GM19467 (cell line): Measurements from ENCODE around the gene LAMA3.

Source experiments
- ATAC-seq: cut with Tn5 transposase; IDR thresholded peaks from one replicate; pipeline ENCODE4 v1.9.1; 2021; ENCODE audit warnings: mild to moderate bottlenecking, moderate library complexity; ENCODE audit not compliant: unreplicated experiment

LAMA3 gene

DNA sequence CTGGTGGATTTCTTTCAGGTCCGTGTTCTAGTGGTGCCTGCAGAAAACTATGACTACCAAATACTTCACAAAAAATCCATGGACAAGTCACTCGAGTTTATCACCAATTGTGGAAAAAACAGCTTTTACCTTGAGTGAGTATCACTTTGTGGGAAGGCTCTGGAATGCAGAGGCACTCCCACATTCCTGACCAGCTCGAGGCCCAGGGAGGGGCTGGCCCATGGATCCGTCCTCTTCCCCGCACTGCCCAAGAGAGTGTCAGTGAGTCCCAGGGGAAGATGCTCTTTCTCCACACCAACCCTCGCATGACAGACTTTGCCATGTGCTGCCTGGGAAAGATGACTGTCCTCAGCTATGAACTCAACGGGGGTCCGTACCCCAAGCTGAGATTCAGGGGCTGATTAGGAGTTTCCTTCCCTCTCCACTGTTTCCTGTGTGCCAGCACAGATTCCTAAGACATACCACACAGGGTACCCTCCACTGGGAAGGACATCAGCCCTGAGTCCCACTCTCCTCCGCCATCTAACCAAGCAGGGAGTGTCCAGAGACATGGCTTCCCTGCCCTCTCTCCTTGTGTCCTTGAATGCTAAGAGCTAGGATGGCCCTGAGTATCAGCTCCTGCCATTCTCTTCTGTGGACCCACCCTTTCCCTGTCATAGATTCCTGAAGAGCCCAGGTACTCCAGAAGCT lies 155.9 kb downstream of the LAMA3 start:
- no peak for ATAC-seq

DNA sequence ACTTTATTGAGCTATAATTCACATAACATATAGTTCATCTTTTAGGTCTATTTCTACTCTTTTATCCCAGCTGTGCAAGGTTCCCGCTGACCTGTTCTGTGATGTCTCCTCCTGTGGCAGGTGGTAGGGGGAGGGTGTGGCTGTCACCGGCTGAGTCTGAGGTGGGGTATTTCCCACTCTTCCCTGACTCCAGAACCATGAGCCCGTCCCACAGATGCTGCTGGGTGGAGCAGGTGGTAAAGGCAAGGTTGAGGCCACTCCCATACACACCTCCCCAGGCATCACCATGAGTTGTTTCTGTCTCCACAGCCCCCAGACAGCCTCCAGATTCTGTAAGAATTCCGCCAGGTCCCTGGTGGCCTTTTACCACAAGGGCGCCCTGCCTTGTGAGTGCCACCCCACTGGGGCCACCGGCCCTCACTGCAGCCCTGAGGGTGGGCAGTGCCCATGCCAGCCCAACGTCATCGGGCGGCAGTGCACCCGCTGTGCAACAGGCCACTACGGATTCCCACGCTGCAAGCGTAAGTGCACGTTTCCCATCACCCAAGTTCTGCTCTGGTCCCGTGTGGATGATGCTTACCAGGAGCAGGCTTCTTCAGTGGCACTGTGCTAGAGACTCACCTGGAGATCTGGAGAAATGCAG lies 156.9 kb downstream of the LAMA3 start:
- no peak for ATAC-seq

DNA sequence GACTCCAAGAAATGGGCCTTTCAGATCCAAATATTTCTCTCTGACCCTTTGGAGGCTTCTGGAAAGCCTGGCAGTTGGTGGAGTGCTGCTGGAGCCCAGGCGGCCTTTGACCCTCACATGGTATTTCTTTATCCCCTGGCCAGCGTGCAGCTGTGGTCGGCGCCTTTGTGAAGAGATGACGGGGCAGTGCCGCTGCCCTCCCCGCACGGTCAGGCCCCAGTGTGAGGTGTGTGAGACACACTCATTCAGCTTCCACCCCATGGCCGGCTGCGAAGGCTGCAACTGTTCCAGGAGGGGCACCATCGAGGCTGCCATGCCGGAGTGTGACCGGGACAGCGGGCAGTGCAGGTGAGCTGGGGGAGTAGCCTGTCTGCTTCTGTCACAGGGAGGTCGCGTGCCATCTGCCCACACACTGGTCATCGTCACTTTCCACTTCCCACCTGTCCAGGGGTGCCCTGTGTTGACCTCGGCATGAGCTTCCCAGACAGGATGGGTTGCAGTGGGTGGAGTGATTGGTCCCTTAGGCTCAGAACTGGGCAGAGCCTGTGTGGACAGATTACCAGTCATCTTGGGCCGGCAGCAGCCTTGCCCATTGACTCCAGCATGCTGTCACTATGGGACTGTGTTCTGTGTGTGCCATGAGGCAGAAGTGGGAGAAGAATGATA lies 158.2 kb downstream of the LAMA3 start:
- no peak for ATAC-seq

DNA sequence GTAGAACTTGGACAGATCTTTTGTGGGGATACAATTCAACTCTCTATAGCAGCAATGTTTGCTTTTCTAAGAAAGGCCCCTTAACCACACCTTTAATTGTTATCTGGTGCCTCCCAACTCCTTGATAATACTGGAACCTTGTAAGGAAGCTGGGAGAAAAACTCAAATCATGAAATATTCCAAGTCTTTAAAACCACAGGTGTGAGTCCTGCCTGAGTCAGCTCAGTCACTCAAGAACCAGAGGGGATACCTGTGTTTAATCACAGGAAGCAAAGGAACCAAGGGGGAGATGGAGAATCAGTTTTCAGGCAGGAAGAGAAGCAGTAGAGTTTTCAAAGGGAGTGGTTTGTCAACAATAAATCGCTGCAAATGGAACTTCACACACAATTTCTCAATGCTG lies 159.9 kb downstream of the LAMA3 start:
- ATAC-seq, result no peak

DNA sequence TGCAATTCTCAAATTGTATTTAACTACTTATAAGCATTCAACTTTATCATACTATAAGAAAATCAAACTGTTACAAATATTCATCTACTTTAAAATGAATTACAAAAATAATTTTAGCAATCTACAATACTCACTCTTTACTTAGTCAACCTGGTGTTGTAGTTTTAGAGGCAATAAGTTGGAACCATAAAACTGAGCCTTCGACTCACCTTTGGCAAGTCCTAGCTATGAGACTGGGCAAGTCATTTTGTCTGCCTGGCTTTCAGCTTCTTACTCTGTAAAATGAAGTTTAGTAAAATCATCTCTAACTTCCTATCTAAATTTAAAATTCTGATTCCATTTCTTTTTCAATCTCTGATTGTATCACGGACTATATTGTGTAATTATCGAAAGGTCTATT lies 161.0 kb downstream of the LAMA3 start:
- no peak for ATAC-seq

DNA sequence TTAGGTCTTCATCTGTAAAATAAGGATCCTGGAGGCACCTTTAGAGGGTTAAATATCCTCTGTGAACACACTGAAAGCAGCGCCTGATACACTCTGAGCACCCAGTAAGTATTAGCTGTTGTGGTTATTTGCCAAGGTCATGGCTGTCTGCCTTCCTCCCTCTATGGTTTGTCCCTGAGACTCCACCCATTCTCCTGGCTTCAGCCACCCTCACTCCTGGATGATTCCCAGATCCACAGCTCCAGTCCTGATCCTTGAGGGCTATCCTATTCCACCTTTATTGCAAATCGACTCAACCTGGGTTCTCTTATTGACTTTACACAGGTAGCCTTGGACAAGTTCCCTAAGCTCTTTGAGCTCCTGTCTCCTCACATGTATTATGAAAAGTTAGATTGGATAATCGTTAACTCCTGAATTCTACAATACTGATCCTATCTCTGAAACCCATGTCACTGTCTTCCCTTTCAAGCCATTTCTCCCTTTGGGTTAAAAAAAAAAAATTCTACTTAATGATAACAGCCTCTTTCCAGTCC lies 162.3 kb downstream of the LAMA3 start:
- ATAC-seq, result no peak

DNA sequence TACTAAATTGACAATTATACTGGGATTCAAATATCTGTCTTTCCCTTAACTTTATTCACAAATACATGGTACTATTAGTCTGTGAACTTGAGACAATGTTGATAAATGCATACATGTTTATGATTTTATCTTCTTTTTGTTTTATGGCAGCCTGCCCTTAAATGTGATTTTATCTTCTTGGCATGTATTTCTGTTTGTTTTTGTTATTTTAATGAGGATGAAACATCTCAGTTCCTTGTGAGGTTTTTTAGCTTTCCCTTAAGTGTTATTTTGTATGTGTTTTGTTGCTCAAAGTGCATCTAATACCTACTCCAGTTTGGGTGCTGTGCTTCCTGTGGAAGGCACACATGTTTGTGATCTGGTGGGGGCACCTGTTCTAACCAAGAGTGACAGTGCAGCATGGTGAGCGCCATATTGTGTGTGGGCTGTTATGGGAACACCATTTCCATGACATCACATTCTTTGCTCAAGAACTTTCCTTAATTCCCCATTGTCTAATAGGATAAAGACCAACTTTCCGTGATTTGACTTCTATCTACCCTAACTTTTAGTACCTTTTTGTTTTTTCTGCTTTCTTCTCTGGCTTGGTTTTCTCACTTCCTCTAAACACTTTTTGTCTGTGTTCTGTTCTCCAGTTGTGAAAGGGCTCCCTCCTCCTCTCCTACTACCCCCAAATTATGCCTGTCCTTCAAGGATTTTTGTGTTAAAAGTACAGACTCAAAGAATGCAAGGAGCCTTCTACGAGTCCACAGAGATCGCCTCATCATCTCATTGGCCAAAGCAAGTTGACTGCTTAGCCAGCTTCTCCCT lies 163.2 kb downstream of the LAMA3 start:
- no peak for ATAC-seq

DNA sequence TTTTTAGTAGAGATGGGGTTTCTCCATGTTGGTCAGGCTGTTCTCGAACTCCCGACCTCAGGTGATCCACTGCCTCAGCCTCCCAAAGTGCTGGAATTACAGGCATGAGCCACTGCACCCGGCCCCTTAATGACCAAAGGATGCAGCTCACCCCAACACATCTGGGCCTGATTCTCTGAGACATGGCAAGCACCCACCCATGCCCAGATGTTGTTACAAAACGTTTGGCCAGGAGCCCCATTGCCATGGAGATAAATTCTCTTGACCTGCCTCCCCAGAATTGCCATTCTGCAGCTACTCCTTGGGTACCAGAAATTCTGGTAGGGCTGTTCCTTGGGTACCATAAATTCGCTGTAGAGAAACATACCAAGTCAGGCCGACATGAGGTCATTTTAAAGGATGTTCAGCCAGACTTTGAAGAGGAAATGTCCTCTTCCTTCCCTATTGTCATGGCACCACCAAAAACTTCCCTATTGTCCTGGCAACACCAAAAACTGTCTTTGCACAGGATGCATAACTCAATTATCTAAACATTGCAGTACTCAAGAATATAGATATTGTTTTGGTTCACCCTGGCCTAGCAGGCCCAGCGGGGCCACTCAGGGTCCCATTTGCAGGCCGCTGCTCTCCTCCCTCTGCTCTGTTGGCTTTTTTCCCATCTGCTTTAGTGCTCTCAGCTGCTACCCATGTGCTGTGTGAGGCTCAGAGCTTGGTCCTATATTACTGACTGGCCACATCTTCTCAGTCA lies 164.4 kb downstream of the LAMA3 start:
- no peak for ATAC-seq

DNA sequence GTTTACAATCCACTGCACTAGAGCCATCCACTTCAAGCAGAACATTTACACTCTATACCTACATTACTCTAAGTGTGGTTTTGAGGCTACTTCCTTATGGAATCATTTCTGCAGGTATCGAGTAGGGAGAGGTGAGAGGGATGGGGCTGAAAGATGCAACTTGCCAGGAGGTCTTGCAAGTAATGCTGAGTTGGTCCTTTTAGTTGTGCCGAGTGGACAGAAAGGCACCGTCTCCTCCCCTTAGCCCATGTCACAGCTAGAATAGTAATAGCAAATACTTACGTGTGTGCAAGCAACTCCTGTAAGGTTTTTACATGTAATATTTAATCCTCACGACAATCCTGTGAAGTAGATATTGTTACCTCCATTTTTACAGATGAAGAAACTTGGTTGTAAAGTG lies 166.5 kb downstream of the LAMA3 start:
- no peak for ATAC-seq

DNA sequence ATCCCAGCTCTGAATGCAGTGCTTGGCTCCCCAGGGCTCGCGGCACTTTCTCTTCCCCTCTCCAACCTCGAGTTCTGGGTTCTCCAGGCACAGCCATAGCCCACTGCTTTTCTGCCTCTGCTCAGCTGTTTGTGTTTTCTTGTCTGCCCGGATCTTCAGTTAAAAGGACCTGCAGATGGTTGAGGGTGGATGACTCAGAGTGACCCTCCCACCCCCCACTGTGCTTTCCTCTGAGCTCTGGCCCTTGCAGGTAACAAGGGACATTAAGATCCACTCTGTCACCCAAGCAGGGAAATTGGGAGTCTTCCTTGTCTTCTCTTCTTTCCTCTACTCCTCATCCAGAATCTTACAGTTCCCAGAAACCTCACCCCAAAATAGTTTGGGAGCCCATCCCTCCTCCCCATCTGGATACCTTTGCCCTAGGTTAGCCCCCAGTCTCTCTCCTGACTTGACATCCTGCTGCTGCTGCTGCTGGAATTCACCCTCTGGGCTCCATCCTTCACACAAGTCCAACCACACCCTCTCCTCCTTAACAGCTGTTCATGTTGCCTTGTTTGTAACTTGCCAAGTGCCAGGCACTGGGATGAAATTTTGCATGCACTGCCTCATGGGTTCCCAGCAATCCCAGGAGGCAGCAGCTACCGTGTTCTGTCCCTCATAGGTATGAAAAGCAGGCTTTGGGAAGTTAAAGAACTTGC lies 167.4 kb downstream of the LAMA3 start:
- ATAC-seq, result no peak

DNA sequence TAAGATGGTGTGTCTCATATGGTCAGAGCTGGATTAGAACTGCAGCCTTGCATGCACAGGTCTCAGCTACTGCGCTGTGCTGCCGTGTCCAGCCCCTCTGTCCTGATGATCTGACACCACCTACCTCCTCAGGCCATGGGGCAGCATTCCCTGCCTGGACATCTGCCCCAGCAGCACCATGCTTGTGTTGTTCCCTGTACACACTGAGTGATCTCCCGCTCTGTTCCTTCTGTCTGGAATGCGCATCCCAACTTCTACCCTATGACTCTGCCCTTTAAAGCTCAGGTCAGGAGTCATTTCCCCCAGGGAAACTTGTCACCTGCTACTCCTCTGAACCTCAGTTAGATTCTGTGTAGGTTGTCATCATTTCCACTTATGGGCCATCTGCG lies 167.9 kb downstream of the LAMA3 start:
- no peak for ATAC-seq

DNA sequence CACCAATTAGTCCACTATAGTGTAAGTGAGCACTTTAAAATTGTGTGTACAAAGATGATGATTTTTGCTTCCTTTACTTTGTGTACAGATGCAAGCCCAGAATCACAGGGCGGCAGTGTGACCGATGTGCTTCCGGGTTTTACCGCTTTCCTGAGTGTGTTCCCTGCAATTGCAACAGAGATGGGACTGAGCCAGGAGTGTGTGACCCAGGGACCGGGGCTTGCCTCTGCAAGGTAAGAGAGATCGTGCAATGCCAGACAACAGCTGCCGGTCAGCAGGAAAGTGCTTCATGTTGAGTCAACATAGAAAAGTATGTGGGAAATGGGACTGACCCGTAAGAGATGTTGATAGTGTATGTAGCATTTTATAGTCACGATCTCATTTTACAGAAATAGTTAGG lies 168.5 kb downstream of the LAMA3 start:
- ATAC-seq, result no peak

DNA sequence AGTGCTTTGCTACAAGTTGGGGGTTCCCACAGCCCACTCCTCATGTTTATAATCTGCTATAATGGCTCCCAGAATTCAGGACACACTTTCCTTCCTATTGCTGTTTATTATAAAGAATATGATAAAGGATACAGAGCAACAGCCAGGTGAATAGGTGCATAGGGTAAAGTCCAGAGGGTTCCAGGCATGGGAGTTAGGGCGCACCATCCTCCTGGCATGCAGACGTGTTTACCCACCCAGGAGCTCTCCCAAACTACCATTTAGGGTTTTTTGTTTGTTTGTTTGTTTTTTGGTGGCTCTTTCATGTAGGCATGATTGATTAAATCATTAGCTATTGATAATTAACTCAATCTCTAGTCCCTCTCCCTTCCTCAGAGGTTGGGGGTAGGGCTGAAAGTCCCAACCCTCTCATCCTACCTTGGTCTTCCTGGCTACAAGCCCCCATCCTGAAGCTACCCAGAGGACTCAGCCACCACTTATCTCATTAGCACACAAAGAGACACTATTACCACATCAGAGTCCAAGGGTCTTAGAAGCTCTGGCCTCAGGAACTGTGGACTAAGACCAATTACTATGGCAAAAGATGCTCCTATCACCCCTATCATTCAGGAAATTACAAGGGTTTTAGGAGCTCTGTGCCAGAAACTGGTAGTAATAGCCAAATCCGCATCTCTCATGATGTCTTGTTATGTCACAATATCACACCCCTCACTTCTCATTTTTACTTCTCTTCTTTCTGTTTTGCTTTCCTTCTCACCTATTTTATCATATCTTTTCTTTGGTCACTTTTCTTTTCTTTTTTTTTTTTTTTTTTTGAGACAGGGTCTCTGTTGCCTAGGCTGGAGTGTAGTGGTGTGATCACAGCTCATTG lies 170.4 kb downstream of the LAMA3 start:
- no peak for ATAC-seq

DNA sequence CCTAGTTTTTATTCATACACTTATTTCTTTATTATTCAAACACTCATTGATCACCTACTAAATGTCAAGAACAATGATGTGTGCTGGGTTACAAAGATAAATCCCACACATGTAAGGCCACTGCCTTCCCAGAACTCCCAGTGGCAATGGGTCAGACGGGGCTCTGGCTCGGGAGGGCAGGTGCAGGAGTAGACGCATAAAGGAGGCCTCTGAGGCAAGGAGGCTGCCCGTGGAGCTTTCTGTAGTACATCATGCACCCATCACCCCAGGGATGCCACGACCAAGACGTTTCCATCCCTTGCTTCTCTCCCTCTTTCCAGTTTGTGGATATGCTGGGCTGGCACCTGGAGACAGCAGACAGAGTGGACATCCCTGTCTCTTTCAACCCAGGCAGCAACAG lies 172.1 kb downstream of the LAMA3 start:
- no peak for ATAC-seq

DNA sequence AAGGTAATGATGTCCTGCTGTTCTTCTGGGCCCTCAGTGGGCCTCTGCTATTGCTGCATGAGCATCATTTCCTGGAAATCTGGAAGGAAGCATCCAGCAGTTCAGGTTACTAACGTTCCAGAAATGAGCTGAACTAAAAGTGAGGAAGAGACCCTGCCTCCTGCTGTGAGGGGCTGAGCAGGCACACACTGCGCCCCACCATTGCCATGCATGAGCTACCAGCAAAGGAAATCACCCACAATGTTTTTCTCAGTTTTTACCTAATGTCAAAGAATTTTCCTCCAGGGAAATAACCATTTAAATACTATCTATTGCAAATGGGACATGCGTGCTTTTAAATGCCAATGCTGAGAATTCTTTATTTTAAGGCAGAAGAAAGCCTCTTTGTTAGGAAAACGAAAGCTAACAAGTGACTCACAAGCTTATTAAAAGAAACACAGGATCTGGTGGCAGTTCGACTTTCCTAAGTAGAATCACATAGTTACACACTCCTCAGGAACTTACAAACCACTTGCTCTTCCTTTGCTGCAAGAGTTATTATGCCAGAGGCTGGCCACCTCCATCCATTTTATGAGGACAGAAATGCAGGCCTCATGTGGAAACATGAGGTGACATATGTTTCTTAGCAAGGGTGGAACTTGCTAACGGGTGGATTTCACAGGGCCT lies 172.7 kb downstream of the LAMA3 start:
- ATAC-seq, result no peak

DNA sequence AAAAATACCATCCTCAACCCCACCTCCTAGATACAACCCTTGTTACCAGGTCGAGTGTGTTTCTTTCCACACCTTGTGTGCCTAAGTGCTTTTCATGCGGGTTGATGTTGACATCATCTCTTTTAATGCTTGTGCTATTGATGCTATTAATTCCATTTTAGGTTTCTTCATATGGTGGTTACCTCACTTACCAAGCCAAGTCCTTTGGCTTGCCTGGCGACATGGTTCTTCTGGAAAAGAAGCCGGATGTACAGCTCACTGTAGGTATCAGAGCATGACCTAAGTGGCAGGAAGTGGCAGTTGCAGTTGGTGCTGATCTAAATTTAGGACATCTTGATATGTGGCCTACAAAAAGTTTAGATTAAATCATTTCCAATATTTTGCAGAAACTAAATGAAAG lies 175.4 kb downstream of the LAMA3 start:
- ATAC-seq, result no peak

DNA sequence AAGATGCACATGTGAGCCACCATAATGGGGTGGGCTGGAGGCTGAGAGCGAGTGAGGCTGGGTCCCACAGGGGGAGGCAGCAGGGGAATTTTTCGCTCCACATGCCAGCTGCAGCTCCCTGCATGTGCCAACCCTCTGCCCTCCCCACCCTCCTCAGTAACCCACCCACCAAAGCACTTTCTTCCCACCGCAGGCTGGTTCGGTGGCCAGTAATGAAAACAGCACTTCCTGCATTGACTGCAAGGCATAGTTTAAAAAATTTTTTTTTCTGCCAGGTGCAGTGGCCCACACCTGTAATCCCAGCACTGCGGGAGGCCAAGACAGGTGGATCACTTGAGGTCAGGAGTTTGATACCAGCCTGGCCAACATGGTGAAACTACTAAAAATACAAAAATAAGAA lies 177.8 kb downstream of the LAMA3 start:
- no peak for ATAC-seq

DNA sequence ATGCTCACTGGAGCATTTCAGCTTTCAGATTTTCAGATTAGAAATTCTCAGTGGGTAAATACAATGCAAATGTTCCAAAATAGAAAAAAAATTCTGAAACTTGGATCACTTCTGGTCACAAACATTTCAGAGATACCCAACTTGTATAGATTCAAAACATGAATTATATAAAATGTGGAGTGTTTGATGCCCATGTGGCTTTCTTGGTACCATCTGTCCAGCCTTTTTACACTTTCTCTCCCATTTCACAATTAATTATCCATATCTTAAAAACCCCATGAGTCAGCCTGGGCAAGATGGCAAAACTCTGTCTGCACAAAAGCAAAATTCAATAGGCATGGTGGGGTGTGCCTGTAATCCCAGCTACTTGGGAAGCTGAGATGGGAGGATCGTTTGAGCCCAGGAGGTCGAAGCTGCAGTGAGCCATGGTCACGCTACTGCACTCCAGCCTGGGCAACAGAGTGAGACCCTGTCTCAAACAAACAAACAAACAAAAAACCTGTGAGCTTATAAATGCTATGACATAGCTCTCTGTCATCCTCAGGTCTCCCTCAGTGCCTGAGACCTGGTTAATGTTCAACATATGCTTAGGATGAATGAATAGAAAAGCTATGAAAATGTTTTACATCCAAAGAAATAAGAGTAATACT lies 179.0 kb downstream of the LAMA3 start:
- ATAC-seq, result no peak
